ENCODE results near the gene TMEM131L. TPM values are rescaled to one million over a fixed set of nuclear protein-coding genes. Genes with fewer than 3 reads are reported as not detected.
A peak's percentile ranks its signal among the peaks of the same experiment; 100 is the strongest.
"Not testable (repeated sequence)": the region's sequence is repeated elsewhere in the genome, so short reads cannot be mapped to it uniquely, and the experiment has no call there.

Gene TMEM131L
- total RNA-seq, 6 experiments from 2014 or later: 7.7 to 8.9 (median 8.0) TPM

- Mint-ChIP-seq H3K27me3 (ENCODE audit: insufficient read depth) (no peaks in the 10 kb centered on the region; the same call in 1 of the 2 replicates), H3K4me3 (no peak overlapping the region), H3K27ac (no peak overlapping the region), H3K36me3 (ENCODE audit: low read depth) (peaks cover 19% of the 10 kb centered on the region), H3K9me3 (no peaks in the 10 kb centered on the region), H3K4me1 (ENCODE audit: low read depth) (peaks cover 2% of the 10 kb centered on the region)
- DNase-seq: no peak
- TF ChIP-seq CTCF (IDR thresholded peaks at IDR 0.05): no peak
Observed at GRCh38 chr4:153603835-153604234, 137.7 kb downstream of the TMEM131L start.

- DNase-seq; H3K9me3 Mint-ChIP-seq; H3K27me3 Mint-ChIP-seq (ENCODE audit: insufficient read depth); H3K27ac Mint-ChIP-seq; H3K4me3 Mint-ChIP-seq: not testable (repeated sequence)
- Mint-ChIP-seq H3K4me1 (ENCODE audit: low read depth) (peaks cover 23% of the 10 kb centered on the region), H3K36me3 (ENCODE audit: low read depth) (peaks cover 21% of the 10 kb centered on the region)
Observed at GRCh38 chr4:153609070-153609469, 142.9 kb downstream of the TMEM131L start.

- no peak for DNase-seq
- peaks cover 22% of the 10 kb centered on the region for H3K36me3 Mint-ChIP-seq (ENCODE audit: low read depth)
- H3K27me3 Mint-ChIP-seq (ENCODE audit: insufficient read depth): no peaks in the 10 kb centered on the region; the same call in none of the 2 replicates
- TF ChIP-seq CTCF (IDR thresholded peaks at IDR 0.05): no peak
- H3K4me3 Mint-ChIP-seq: no peak overlapping the region
- no peak overlapping the region for H3K27ac Mint-ChIP-seq
- no peaks in the 10 kb centered on the region for H3K9me3 Mint-ChIP-seq
- H3K4me1 Mint-ChIP-seq (ENCODE audit: low read depth): peaks cover 23% of the 10 kb centered on the region
Observed at GRCh38 chr4:153610623-153611376, 144.6 kb downstream of the TMEM131L start.

GRCh38 chr4:153611679-153612078 lies 145.5 kb downstream of the TMEM131L start:
- Mint-ChIP-seq H3K27me3 (ENCODE audit: insufficient read depth) (no peaks in the 10 kb centered on the region; the same call in 1 of the 2 replicates), H3K4me1 (ENCODE audit: low read depth) (peaks cover 23% of the 10 kb centered on the region), H3K9me3 (no peaks in the 10 kb centered on the region), H3K36me3 (ENCODE audit: low read depth) (peaks cover 27% of the 10 kb centered on the region), H3K4me3 (no peak overlapping the region), H3K27ac (no peak overlapping the region; the same call in 1 of the 2 replicates)
- peak; percentile 9 for DNase-seq
- no peak for TF ChIP-seq CTCF (IDR thresholded peaks at IDR 0.05)

- Mint-ChIP-seq H3K4me1 (ENCODE audit: low read depth) (peaks cover 23% of the 10 kb centered on the region), H3K9me3 (no peaks in the 10 kb centered on the region), H3K27ac (no peak overlapping the region), H3K27me3 (ENCODE audit: insufficient read depth) (no peaks in the 10 kb centered on the region; the same call in 1 of the 2 replicates), H3K4me3 (no peak overlapping the region), H3K36me3 (ENCODE audit: low read depth) (peaks cover 27% of the 10 kb centered on the region)
- no peak for DNase-seq
- TF ChIP-seq CTCF (IDR thresholded peaks at IDR 0.05): no peak
Observed at GRCh38 chr4:153612878-153613277, 146.7 kb downstream of the TMEM131L start.

- Mint-ChIP-seq H3K9me3 (no peaks in the 10 kb centered on the region), H3K4me3 (no peak overlapping the region), H3K27ac (no peak overlapping the region), H3K4me1 (ENCODE audit: low read depth) (peaks cover 27% of the 10 kb centered on the region), H3K36me3 (ENCODE audit: low read depth) (peaks cover 27% of the 10 kb centered on the region), H3K27me3 (ENCODE audit: insufficient read depth) (no peaks in the 10 kb centered on the region; the same call in 1 of the 2 replicates)
- DNase-seq: no peak
- TF ChIP-seq CTCF (IDR thresholded peaks at IDR 0.05): no peak
Observed at GRCh38 chr4:153616006-153616555, 149.9 kb downstream of the TMEM131L start.

All from HFFc6 (cell line).